ENCODE results near the gene CADPS.

CADPS gene

DNA sequence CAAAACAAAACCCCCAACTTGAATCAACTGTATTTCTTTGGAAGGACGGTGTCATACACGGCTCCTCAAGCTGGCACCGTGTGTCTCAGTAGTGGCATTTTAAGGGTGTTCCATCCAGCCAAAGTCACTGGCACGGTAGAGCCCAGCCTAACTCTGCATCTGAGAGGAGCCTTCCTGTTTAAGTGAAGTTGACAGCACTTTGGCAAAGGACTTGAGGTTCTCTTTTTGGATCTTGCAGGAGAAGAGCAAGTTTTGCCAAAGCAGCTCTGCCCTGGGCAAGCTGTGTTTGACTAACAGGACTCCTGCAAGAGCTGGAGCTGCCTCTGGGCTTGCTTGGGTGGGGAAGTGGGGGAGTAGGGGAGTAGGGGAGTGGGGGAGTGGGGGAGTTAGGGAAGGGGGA, 392.3 kb downstream of the CADPS start:
- no peaks in the 10 kb centered on the region for H3K4me1 Mint-ChIP-seq (ENCODE audit: low read depth)
- no peak overlapping the region for H3K4me3 Mint-ChIP-seq
- no peaks in the 10 kb centered on the region for H3K36me3 Mint-ChIP-seq (ENCODE audit: low read depth)

DNA sequence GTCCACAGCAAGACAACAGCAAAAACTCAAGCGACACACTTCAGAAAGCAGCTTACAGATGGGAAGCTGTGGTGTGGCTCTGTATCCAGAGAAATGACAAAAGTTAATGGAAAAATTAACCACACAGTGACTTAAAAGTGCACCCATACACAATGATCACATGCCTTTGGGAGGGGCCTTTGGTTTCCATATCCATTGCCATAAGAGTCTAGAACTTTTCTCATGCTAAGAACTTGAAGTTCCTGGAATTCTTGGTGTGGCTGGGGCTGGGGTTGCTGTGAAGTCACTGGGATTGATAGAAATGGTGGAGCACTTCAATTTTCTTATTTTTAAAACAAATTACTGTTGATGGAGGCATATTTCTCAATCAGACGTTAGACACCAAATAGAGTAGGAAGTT, 393.3 kb downstream of the CADPS start:
- Mint-ChIP-seq H3K27me3 (peaks cover 4% of the 10 kb centered on the region), H3K9me3 (no peaks in the 10 kb centered on the region), H3K4me3 (no peak overlapping the region), H3K36me3 (ENCODE audit: low read depth) (no peaks in the 10 kb centered on the region), H3K4me1 (ENCODE audit: low read depth) (no peaks in the 10 kb centered on the region), H3K27ac (no peak overlapping the region)

More for the DNA sequence above, 392.3 kb downstream of the CADPS start:
- Mint-ChIP-seq H3K9me3 (no peaks in the 10 kb centered on the region), H3K27me3 (peaks cover 4% of the 10 kb centered on the region), H3K27ac (no peak overlapping the region)

DNA sequence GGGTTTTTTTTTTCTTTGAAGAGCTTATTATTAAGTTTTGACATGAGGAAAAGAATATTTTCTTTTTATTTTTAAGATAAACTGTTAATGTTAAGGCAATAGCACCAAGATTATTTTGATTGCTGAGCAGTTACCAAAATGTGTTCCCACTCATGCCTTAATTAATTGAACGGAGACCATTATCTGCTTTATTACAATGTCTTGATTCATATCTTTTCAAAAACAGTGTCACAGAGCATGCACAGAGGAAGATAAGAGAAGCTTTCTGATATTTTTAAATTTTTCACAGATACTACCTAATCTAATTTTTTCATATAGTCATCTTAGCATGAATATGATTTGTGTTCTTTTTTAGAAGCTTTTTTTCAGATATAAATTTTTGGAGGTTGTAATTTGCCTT, 395.2 kb downstream of the CADPS start:
- no peaks in the 10 kb centered on the region for H3K4me1 Mint-ChIP-seq (ENCODE audit: low read depth)

DNA sequence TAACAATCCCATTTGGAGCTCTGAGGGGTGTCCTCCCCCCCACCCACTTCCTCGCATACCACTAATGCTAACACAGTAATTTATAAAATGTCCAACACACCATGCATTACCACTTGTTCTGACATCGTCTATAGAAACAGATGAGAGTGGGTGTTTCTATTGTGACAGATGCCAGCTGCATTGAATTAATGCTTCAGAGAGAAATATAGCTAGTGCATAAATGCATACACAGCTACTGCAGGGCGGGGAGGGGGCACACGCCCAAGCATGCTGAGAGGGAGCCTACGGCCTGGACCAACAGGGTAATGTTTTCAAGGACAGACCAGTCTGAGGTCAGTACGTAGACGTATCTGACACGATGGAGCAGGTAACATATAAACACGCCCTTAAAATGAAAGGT, 395.9 kb downstream of the CADPS start:
- no peaks in the 10 kb centered on the region for H3K4me1 Mint-ChIP-seq (ENCODE audit: low read depth)
- no peak overlapping the region for H3K4me3 Mint-ChIP-seq
- H3K36me3 Mint-ChIP-seq (ENCODE audit: low read depth): no peaks in the 10 kb centered on the region
- H3K9me3 Mint-ChIP-seq: no peaks in the 10 kb centered on the region
- no peaks in the 10 kb centered on the region for H3K27me3 Mint-ChIP-seq
- H3K27ac Mint-ChIP-seq: no peak overlapping the region

More for the DNA sequence above, 395.2 kb downstream of the CADPS start:
- Mint-ChIP-seq H3K4me3 (no peak overlapping the region), H3K36me3 (ENCODE audit: low read depth) (no peaks in the 10 kb centered on the region), H3K27me3 (peaks cover under 1% of the 10 kb centered on the region), H3K9me3 (no peaks in the 10 kb centered on the region), H3K27ac (no peak overlapping the region)

DNA sequence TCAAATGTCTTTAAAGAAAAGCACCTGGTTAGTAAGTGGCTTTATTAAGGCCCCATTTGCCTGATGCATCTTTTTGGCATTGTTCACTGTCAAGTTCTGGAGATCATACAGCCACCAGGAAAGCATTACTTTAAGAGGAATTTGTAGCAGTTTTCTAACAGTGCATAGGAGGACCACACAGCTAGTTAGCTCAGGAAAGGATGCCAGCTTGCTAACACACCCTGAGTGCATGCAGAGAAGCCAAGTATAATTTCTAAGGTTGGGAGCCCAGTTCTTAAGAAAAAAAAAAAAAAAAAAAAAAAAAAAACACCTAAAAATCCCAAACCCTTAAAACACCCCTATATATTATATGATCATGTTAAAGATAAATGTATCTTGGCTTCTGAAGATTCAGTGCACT, 399.9 kb downstream of the CADPS start:
- Mint-ChIP-seq H3K9me3 (no peaks in the 10 kb centered on the region), H3K36me3 (ENCODE audit: low read depth) (no peaks in the 10 kb centered on the region), H3K4me1 (ENCODE audit: low read depth) (no peaks in the 10 kb centered on the region), H3K27ac (no peak overlapping the region), H3K27me3 (no peaks in the 10 kb centered on the region), H3K4me3 (no peak overlapping the region)

DNA sequence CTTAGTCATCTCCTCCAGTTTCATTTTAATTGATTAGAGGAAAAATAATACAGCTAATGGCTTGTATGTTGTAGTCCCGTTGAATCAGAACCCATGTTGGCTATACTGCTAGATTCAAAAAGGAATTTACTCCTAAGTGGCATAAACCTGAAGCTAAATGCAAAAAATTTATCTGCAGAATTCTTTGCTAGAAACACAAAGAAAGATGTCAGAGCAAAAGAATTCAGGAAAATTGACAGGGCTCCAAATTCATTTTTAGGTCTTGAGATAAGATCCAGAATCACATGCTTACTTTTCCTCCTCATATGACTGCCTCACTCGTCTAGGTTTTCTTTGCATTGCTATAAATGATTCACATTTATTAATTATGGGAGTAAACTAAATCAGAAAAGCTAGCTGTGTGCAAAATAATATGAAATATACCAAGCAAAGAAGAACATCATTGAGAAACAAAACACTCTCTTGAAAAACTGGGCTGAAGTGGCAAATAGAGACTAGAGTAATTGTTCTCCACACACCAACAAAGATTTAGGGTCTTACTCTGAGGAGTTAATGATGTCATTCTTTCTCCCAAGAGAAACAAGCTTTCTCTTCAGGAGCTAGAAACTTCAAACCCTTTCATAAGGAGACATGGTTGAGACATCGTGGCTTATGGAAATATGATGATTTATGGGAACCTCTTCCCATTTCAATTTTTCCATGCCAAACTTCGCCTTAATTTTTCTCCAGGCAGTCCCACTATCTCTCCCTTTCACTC, 407.1 kb downstream of the CADPS start:
- Mint-ChIP-seq H3K27ac (no peak overlapping the region), H3K4me1 (ENCODE audit: low read depth) (no peaks in the 10 kb centered on the region), H3K27me3 (no peaks in the 10 kb centered on the region), H3K36me3 (ENCODE audit: low read depth) (no peaks in the 10 kb centered on the region), H3K4me3 (no peak overlapping the region), H3K9me3 (no peaks in the 10 kb centered on the region)

DNA sequence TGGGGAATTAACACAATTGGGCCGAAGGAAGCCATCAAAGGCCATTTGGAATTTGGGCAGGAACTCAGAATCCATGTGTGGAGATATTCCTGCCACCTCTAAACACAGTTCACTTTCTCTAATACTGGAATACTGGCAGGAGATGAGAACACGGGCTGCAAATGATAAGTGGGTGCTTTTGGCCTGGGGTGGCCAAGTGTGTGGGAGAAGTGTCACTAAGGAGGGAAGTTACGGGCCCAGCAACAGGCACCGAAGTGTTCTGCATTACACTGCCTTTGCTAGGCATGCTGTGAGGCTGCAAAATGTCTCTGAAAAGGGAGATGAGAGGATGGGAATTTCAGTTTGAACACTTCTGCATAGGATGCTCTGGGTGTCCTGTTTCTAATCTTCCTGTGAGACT, 412.4 kb downstream of the CADPS start:
- no peaks in the 10 kb centered on the region for H3K9me3 Mint-ChIP-seq
- no peaks in the 10 kb centered on the region for H3K4me1 Mint-ChIP-seq (ENCODE audit: low read depth)
- no peaks in the 10 kb centered on the region for H3K27me3 Mint-ChIP-seq
- H3K27ac Mint-ChIP-seq: no peak overlapping the region
- H3K36me3 Mint-ChIP-seq (ENCODE audit: low read depth): no peaks in the 10 kb centered on the region
- no peak overlapping the region for H3K4me3 Mint-ChIP-seq

DNA sequence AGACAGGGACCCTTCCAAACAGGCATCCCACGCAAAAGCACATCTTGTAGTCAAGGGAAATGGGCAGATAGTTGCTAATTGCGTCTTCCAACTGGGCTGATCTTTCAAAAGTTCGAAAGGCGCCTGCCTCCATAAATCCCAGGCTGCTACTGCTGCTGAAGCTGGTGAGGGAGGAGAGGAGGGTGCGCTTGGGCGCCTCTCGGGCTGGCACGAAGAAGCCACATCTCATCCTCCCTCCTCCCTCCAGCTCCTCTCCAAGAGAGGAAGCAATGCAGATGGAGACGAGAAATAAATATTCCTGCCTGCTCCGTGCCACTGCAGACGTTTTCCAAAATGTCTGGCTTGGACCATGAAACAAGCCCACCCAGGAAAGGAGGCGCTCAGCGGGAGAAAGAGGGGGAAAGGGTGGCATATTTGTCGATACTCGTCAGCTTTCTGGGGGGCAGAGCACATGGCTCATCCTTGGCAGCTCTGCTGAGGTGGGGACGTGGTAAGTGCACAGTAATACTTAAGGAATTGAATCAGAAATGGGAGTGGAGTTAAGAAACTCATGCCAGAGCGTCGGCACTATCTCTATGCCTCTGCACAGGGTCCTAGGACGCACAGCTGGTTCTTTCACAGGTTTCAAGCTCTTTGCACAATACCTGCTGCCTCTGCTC, 413.0 kb downstream of the CADPS start:
- Mint-ChIP-seq H3K27me3 (no peaks in the 10 kb centered on the region), H3K4me3 (no peak overlapping the region), H3K36me3 (ENCODE audit: low read depth) (no peaks in the 10 kb centered on the region), H3K9me3 (no peaks in the 10 kb centered on the region), H3K4me1 (ENCODE audit: low read depth) (no peaks in the 10 kb centered on the region), H3K27ac (no peak overlapping the region)

DNA sequence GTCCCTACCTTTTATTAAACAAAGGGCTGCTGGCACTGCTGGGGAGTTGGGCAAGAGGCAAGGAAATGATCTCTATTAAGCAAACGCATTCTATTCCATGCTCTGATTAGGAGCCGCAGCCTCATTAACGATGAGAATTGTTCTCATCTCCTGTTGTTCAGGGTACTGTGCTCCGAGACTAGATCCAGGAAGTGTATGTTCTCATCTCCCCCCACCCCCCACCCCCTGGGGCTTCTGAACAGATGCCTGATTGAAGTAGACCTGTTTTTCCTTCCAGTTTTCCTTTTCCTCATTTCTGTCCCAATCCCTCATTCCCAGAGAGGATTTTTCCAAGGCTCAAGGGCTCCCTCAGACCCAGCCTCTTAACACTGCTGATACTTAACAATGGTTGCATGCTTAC, 420.3 kb downstream of the CADPS start:
- no peak overlapping the region for H3K27ac Mint-ChIP-seq
- no peaks in the 10 kb centered on the region for H3K36me3 Mint-ChIP-seq (ENCODE audit: low read depth)
- no peaks in the 10 kb centered on the region for H3K9me3 Mint-ChIP-seq
- peaks cover 14% of the 10 kb centered on the region for H3K4me1 Mint-ChIP-seq (ENCODE audit: low read depth)
- no peaks in the 10 kb centered on the region for H3K27me3 Mint-ChIP-seq
- no peak overlapping the region for H3K4me3 Mint-ChIP-seq

DNA sequence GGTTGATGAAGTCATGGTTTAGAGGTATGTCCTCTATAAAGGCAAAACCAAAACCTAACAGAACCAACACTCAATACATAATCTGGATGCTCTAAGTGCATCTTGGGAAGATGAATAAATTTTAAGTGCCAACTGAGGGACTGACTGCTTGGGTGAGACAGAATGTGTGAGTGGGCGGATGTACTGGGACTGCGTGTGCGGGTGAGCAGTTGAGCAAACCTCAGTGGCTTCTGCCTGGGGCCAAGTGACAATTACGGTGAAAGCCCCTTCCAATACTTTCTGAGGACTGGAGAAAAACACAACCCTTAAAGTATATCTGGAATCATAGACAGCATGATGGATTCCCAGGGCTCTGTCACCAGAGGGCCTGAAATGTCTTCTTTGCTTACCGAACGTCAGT, 421.8 kb downstream of the CADPS start:
- H3K9me3 Mint-ChIP-seq: no peaks in the 10 kb centered on the region
- H3K4me1 Mint-ChIP-seq (ENCODE audit: low read depth): peaks cover 14% of the 10 kb centered on the region
- no peaks in the 10 kb centered on the region for H3K27me3 Mint-ChIP-seq
- no peak overlapping the region for H3K4me3 Mint-ChIP-seq
- no peaks in the 10 kb centered on the region for H3K36me3 Mint-ChIP-seq (ENCODE audit: low read depth)
- H3K27ac Mint-ChIP-seq: no peak overlapping the region

DNA sequence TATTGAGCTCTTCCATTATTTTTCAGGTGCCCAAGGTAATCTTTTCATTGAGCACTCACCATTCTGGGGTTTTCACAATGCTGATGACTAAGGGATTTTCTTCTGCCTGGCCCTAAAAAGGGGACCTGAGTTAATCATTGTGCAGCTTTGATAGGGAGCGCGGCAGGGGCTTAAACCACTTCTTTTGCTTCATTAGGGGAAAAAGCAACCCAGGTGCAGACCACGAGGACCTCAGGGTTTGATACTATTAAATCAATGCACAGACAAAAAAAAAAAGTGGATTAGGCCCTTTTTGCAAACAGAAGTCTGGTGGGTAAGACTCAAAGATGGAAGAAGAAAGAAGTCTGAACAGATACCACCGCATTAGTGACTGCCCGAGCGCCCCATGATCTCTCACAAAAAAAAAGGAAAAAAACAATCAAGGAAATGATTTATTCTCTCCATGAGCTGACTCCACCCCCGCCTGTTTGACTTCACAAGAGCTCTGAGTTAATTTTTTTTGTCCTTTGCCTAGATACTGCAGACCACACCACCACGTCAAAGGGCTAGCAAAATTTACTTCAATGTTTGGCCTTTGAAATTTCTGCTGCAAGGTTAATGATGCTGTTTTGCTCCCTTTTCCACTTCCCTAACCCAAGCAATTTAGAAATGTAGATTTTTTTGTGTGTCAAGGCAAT, 423.9 kb downstream of the CADPS start:
- Mint-ChIP-seq H3K36me3 (ENCODE audit: low read depth) (no peaks in the 10 kb centered on the region), H3K27ac (peak overlapping the region; percentile 29), H3K4me3 (no peak overlapping the region), H3K9me3 (no peaks in the 10 kb centered on the region), H3K4me1 (ENCODE audit: low read depth) (peaks cover 21% of the 10 kb centered on the region), H3K27me3 (no peaks in the 10 kb centered on the region)

DNA sequence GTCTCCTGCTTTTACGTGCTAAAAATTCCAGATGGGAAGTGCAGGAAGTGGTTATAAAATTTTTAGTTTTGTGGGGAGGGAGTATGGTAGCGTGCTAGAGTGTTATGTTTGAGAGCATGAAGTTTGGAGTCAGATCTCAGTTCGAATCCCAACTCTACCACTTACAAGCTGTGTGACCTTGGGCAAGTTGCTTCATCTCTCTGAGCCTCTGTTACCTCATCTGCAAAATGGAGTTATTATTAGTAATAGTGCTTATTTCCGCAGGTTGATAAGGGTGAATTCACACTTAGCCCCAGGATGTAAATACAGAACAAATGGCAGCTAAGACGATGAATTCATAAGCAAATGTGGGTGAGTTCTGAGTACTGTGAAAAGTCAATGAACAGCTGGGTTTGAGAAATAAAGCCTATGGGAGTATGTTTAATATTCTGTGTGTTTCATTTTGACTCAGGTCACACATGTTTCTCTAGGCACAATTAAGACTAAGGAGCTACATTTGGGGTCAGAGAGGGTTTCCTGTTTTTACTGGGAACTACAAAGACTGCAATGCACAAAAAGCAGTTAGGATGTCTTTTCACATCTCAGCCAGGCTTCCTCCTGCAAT, 428.8 kb downstream of the CADPS start:
- H3K4me3 Mint-ChIP-seq: no peak overlapping the region
- H3K27me3 Mint-ChIP-seq: no peaks in the 10 kb centered on the region
- peaks cover 22% of the 10 kb centered on the region for H3K4me1 Mint-ChIP-seq (ENCODE audit: low read depth)
- no peaks in the 10 kb centered on the region for H3K9me3 Mint-ChIP-seq
- no peaks in the 10 kb centered on the region for H3K36me3 Mint-ChIP-seq (ENCODE audit: low read depth)
- no peak overlapping the region for H3K27ac Mint-ChIP-seq

DNA sequence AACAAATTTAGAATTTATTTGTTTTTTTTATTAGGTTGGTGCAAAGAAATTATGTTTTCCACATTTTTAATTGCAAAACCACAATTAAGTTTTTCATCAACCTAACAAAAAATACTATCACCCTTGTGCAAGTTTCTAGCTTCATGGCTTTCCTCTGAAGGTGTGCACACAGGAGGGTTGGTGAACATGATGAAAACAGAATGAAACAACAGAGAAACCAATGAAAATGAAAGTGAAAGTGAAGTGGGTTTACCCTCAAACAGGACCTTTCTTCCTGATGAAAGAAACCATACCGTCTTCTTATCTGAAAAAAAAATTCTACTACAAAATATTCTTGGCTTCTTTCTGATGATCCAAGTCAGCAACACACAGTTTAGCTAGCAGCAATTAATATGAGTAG, 429.9 kb downstream of the CADPS start:
- Mint-ChIP-seq H3K27me3 (no peaks in the 10 kb centered on the region), H3K36me3 (ENCODE audit: low read depth) (no peaks in the 10 kb centered on the region), H3K9me3 (no peaks in the 10 kb centered on the region), H3K27ac (no peak overlapping the region), H3K4me1 (ENCODE audit: low read depth) (peaks cover 19% of the 10 kb centered on the region), H3K4me3 (peak overlapping the region; percentile 56)

DNA sequence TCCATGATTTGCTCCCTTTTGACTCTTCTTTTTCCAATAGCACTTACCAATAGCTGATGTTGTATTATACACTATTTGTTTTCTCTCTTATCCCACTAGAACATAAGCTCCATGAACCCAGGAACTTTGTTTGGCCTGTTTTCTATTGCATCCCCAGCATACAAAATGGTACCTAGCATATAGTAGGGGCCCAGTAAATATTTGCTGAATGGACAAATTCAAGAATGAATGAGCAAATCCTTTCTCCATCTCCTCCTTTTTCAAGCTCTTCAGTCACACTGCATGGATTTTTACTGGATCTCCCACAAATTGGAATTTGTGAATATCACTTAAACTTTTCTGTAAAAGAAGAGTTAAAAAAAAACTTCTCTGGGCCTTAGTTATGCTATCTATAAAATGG, 435.2 kb downstream of the CADPS start:
- no peak overlapping the region for H3K4me3 Mint-ChIP-seq
- H3K27ac Mint-ChIP-seq: no peak overlapping the region
- peaks cover 9% of the 10 kb centered on the region for H3K27me3 Mint-ChIP-seq
- H3K4me1 Mint-ChIP-seq (ENCODE audit: low read depth): no peaks in the 10 kb centered on the region
- H3K9me3 Mint-ChIP-seq: no peaks in the 10 kb centered on the region
- no peaks in the 10 kb centered on the region for H3K36me3 Mint-ChIP-seq (ENCODE audit: low read depth)

DNA sequence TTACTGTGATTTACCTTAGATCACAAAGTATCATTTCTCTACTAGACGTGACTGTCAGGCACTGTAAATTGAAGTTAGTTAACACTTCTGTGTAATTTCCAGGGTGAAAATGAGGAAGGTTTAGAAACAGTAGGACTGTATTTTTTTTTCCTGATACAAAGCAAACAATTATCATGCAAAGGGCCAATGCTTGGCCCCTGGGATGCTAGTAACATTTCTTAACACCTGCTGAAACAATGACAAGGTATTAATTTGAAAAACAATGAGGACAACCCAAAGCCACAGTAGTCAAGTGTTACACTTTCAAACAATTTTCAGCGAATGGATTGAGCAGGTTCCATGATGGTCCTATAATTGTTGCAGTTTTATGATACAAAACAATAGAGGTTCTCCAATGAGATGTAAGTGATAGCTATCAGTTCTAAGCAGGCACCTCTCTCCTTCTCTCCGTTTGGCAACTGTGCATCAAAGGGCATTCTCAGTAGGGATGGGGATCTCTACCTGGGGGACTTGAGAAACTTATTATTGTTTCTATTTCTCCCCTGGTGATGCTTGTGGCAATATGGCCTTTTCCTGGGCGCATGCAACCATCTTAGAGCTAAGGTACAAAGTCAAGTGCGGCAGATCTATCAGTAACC, 435.9 kb downstream of the CADPS start:
- no peak overlapping the region for H3K27ac Mint-ChIP-seq
- no peaks in the 10 kb centered on the region for H3K36me3 Mint-ChIP-seq (ENCODE audit: low read depth)
- H3K4me3 Mint-ChIP-seq: no peak overlapping the region
- H3K9me3 Mint-ChIP-seq: no peaks in the 10 kb centered on the region
- H3K27me3 Mint-ChIP-seq: peaks cover 9% of the 10 kb centered on the region
- H3K4me1 Mint-ChIP-seq (ENCODE audit: low read depth): no peaks in the 10 kb centered on the region

All from stimulated activated naive CD8-positive, alpha-beta T cell treated with anti-CD3 and anti-CD28 coated beads, Interleukin-15, Interleukin-2, amounts not matched to agents 100 ng/mL and 50 ng/mL, for 24 hours (primary cell).